Fibroblast of lung (primary cell): Measurements from ENCODE around the gene APOL3.

Source experiments
- CTCF ChIP-seq, 2 donors: IDR thresholded peaks in 1 of 2; conservative IDR thresholded peaks in 1 of 2; 1 replicate in 1 of 2; 2 replicates in 1 of 2; pipeline ENCODE4 v1.5.1; 2011 to 2012; ENCODE audit warnings: low read length in 2 of 2, control low read depth in 1 of 2, inconsistent platforms in 1 of 2, low read depth in 1 of 2, mild to moderate bottlenecking in 1 of 2
- EZH2 ChIP-seq: IDR thresholded peaks from 2 replicates; pipeline ENCODE4 v1.5.1; 2012; ENCODE audit warnings: low read length, control low read depth, mild to moderate bottlenecking; ENCODE audit errors: missing control alignments

GRCh38 chr22:36180038-36180880, 19.7 kb upstream of the APOL3 start:
- TF ChIP-seq CTCF (conservative IDR thresholded peaks at IDR 0.05 in 1 of 2, IDR thresholded peaks at IDR 0.05 in 1 of 2; ENCODE audit: low read depth in 1 of 2, low read length in 2 of 2) (peak; percentile 73 to 89), EZH2 (no peak)
